ENCODE results near the gene PARD3. TPM values are rescaled to one million over a fixed set of nuclear protein-coding genes. Genes with fewer than 3 reads are reported as not detected.

The PARD3 gene
- total and polyA plus RNA-seq, 10 of the 15 experiments (the other 5 are each of a cell fraction or from before 2014, with no cell fraction given), result 2.6 to 43.1 (median 13.9) TPM

DNA sequence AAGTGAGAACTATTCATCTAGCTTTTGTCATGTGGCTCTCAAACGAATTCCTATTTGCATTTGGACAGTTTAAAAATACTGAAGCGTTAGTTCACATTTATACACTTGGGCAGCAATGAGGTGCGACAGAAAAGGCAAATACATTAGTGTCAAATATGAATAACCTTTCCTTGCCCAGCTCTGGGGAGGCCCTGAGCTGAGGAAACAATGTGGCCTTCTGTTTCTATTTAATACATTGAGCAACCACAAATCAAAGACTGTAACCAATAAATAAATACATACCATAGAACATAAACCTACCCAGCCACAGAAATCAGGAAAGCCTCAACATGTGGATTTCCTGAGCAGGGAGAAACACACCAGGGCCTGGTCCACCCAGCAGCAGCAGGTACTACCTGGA, 585.2 kb downstream of the PARD3 start:
- H3K9ac ChIP-seq (ENCODE audit: control insufficient read depth, insufficient read depth, low read length), result no peak overlapping the region
- no peaks in the 10 kb centered on the region for H4K20me1 ChIP-seq (ENCODE audit: control insufficient read depth, insufficient read depth)
- ChIA-PET SMC1A (ENCODE audit: uncharacterized antibody, unreplicated experiment) (interaction anchor here (0.8 to 1.5 kb wide), 3 partner anchors 11 to 897 kb away, joined by 3 to 4 read pairs (median 4); no protein-coding TSS in a partner anchor), CTCF (interaction anchor here (0.6 to 1.7 kb wide), 3 partner anchors 21 to 408 kb away, joined by 3 to 5 read pairs (median 4); no protein-coding TSS in a partner anchor), POLR2A (no interaction called here), RAD21 (ENCODE audit: unreplicated experiment) (no interaction called here)
- intact Hi-C loops (cut with micrococcal nuclease; ENCODE audit: unreplicated experiment) (no loop called here), in situ Hi-C loops (cut with MboI) (no loop called here)
- FAIRE-seq, result no peak
- no peaks in the 10 kb centered on the region for H3K79me2 ChIP-seq (ENCODE audit: control insufficient read depth, insufficient read depth, low read length)
- no peaks in the 10 kb centered on the region for H3K4me1 ChIP-seq (ENCODE audit: control insufficient read depth, insufficient read depth, low read length)
- no peak for ATAC-seq
- H3K9me3 ChIP-seq (replicated peaks; ENCODE audit: control insufficient read depth, insufficient read depth, low read length), result no peaks in the 10 kb centered on the region
- H3K27ac ChIP-seq (ENCODE audit: control insufficient read depth, insufficient read depth), result no peak overlapping the region
- H3K36me3 ChIP-seq (ENCODE audit: control insufficient read depth in 2 of 2, insufficient read depth in 2 of 2, low read length in 1 of 2), result no peaks in the 10 kb centered on the region
- no peak overlapping the region for H3K4me2 ChIP-seq (ENCODE audit: control insufficient read depth, insufficient read depth)
- BruUV-seq (replicated peaks), result no TSS peak
- H3K27me3 ChIP-seq (replicated peaks in 1 of 2; ENCODE audit: control insufficient read depth in 2 of 2, insufficient read depth in 2 of 2, low read length in 1 of 2), result no peaks in the 10 kb centered on the region
- H2AFZ ChIP-seq (ENCODE audit: control insufficient read depth, low read depth, low read length), result no peak overlapping the region
- no peak overlapping the region for H3K4me3 ChIP-seq
- no peak for DNase-seq (ENCODE audit: low read depth, low spot score)
- WGBS (ENCODE audit: insufficient coverage, insufficient replicate concordance, low lambda C conversion rate, missing lambda C conversion rate), result 47% methylated on average over 3 of the region's 3 CpGs
- TF ChIP-seq NFYA (IDR thresholded peaks at IDR 0.05; ENCODE audit: borderline replicate concordance, low read depth, low read length), result no peak
- no peak for TF ChIP-seq SP1 (IDR thresholded peaks at IDR 0.05; ENCODE audit: low read depth, low read length)
- no peak for TF ChIP-seq IRF4 (IDR thresholded peaks at IDR 0.05; ENCODE audit: low read depth, low read length)
- TF ChIP-seq POLR2A (IDR thresholded peaks at IDR 0.05; ENCODE audit: low read depth, low read length), result no peak
- TF ChIP-seq TCF3 (IDR thresholded peaks at IDR 0.05; ENCODE audit: borderline replicate concordance, insufficient read depth, low read depth, low read length), result no peak
- TF ChIP-seq PRDM15 (CRISPR knock-in tag; IDR thresholded peaks at IDR 0.05), result no peak
- TF ChIP-seq, protein P1, sequence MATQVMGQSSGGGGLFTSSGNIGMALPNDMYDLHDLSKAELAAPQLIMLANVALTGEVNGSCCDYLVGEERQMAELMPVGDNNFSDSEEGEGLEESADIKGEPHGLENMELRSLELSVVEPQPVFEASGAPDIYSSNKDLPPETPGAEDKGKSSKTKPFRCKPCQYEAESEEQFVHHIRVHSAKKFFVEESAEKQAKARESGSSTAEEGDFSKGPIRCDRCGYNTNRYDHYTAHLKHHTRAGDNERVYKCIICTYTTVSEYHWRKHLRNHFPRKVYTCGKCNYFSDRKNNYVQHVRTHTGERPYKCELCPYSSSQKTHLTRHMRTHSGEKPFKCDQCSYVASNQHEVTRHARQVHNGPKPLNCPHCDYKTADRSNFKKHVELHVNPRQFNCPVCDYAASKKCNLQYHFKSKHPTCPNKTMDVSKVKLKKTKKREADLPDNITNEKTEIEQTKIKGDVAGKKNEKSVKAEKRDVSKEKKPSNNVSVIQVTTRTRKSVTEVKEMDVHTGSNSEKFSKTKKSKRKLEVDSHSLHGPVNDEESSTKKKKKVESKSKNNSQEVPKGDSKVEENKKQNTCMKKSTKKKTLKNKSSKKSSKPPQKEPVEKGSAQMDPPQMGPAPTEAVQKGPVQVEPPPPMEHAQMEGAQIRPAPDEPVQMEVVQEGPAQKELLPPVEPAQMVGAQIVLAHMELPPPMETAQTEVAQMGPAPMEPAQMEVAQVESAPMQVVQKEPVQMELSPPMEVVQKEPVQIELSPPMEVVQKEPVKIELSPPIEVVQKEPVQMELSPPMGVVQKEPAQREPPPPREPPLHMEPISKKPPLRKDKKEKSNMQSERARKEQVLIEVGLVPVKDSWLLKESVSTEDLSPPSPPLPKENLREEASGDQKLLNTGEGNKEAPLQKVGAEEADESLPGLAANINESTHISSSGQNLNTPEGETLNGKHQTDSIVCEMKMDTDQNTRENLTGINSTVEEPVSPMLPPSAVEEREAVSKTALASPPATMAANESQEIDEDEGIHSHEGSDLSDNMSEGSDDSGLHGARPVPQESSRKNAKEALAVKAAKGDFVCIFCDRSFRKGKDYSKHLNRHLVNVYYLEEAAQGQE (IDR thresholded peaks at IDR 0.05; ENCODE audit: low read depth, low read length), result no peak
- TF ChIP-seq HDGF (IDR thresholded peaks at IDR 0.05), result no peak
- no peak for TF ChIP-seq MYB (IDR thresholded peaks at IDR 0.05; ENCODE audit: borderline replicate concordance, low read depth, low read length)
- TF ChIP-seq ESRRA (IDR thresholded peaks at IDR 0.05; ENCODE audit: low read length), result no peak
- TF ChIP-seq BCL3 (IDR thresholded peaks at IDR 0.05; ENCODE audit: borderline replicate concordance, insufficient read depth, low read depth, low read length, poor library complexity, severe bottlenecking), result no peak
- TF ChIP-seq SIX5 (IDR thresholded peaks at IDR 0.05; ENCODE audit: low read depth, low read length, severe bottlenecking), result no peak
- TF ChIP-seq MYC (IDR thresholded peaks at IDR 0.05; ENCODE audit: insufficient read depth, insufficient read length, insufficient replicate concordance, low read length, severe bottlenecking), result no peak

All from GM12878 (cell line).